Keratinocyte (primary cell): Measurements from ENCODE around the gene UBE4B.
"Not testable (repeated sequence)": the region's sequence is repeated elsewhere in the genome, so short reads cannot be mapped to it uniquely, and the experiment has no call there.

Experiments used
- CTCF ChIP-seq, 3 experiments: IDR thresholded peaks in 1 of 3; conservative IDR thresholded peaks in 1 of 3; optimal IDR thresholded peaks in 1 of 3; 2 replicates in 2 of 3; 3 replicates in 1 of 3; pipeline versions ENCODE3 to v1.5.1; 2011; ENCODE audit warnings: low read length in 3 of 3, mild to moderate bottlenecking in 3 of 3, moderate library complexity in 2 of 3, control low read depth in 1 of 3, inconsistent platforms in 1 of 3; ENCODE audit not compliant: insufficient read depth in 2 of 3; ENCODE audit errors: extremely low read depth in 1 of 3
- EZH2 ChIP-seq: IDR thresholded peaks from one replicate; pipeline ENCODE4 v1.6.1; 2012; ENCODE audit warnings: inconsistent platforms, mild to moderate bottlenecking, low read length, moderate library complexity

- not testable (repeated sequence) for TF ChIP-seq CTCF (optimal IDR thresholded peaks at IDR 0.05 in 1 of 3, IDR thresholded peaks at IDR 0.05 in 1 of 3, conservative IDR thresholded peaks at IDR 0.05 in 1 of 3; ENCODE audit: extremely low read depth in 1 of 3, insufficient read depth in 2 of 3, low read length in 3 of 3); EZH2
These were observed 40.6 kb downstream of the UBE4B start for GRCh38 chr1:10073371-10073770.
